ENCODE data around the gene TLE1.

TLE1 gene

DNA sequence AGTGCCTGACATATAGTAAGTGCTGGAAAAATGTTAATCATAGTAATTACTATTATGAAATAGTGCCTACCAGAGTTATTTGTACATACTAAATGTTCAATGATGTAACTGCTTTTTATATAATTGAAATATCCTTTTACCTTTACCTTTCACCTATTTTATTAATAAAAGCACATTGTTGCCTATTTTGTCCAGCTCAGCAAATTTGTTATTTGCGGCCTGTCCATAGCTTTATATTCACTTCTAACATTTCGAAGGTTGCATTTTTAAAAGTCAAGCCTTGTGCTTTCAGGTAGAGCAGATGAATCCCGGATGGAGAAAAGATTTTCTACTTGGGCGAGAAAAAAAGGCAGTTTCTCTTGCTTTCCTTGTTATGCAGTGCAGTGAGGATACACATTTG is 119.3 kb downstream of the TLE1 start:
- no peak for DNase-seq

DNA sequence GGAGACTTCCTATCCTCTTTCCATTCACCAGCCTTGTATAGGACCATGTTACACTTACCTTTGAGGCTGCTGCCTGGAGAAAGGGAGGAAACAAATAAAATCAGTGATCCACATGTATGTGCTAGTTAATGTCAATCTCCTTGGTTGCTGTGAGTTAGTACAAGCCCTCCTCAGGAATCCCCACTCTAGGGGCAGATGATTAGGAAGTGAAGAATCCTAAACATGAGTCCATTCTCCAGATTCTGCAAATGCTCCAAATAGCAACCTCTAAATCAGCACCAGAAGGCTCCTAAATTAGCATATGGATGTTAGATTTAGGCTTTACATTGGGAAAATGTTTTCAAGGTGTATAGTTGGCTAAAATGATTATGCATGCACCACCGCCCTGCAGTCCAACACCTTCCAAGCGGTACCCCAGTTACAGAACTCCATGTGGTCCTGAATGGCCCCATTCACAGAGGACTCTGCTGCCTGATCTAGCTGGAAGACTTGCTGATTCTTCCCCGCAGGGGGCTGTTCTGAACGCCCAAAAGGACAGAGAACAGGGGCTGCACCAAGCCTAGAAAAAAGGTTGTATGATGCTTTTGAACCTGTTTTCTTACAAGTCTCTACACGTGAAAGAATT is 123.2 kb downstream of the TLE1 start:
- DNase-seq = no peak

DNA sequence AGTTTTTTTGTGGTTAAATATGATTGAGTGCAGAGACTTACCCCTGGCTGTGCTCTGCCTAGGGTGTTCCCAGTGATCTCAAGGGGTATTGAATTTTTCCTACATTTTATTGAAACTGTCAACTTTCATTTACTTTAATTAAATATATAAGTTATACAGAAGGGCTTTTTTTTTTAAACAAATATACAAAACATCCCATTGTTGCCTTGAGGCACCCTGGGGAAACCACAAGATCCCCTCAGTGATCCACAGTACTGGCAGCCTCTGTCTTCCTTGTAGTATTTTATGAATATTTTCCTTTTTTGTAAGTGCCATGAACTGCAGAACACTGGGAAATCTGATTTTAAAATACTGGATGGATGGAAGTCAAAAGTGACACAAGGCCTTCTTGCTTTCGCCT is 123.7 kb downstream of the TLE1 start:
- DNase-seq = no peak

DNA sequence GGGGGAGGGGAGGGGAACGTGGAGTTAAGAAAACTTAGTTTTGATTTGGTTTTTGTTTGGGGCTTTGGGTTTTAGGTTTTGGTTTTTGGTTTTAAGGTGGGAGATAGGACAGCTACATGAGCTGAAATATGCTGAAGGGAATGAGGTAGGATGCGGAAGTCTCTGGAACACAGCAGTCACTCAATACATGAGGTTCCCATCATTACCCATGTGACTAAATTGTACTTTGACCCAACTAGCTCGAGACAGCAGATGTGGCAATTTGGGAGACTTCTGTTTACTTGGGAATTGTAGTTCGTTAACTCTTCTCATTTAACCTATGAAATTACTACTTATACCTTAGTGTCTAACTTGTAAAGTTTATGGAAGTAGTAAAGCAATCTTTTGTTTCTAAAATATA is 124.2 kb downstream of the TLE1 start:
- no peak for DNase-seq

DNA sequence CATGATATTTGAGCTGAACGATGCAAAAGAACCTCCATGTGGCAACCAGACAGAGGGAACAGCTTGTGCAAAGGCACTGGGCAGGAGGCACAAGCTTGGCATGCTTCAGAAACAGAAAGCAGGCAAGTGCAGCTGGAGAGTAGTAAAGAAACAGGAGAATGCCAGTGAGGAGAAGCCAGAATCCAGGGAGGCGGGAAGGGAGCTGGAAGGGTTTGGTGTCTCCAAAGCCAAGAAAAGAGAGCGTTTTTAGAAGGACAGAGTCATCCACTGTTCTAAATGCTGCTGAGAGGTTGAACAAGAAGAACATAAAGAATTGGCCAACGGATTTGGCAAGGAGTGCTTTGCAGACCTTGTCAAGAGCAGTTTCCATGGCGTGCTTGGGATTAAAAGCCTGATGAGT is 124.7 kb downstream of the TLE1 start:
- DNase-seq = no peak

DNA sequence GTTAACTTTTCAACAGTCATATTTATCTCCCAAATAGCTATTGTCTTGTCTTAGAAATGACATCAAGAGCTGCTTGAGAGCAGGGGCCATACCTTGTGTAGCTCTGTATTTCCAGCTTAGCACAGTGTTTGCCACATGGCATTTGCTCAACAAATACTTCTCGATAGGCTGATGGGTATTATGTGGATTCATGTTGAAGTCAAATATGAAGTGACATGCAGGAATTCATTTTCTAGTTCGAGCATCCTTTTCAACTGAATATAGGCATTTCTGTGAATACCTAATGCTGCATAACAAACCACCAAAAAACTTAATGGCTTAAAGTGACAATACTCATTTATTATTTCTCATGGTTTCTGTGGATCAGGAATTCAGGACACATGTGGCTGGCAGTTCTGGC is 125.6 kb downstream of the TLE1 start:
- DNase-seq = no peak

DNA sequence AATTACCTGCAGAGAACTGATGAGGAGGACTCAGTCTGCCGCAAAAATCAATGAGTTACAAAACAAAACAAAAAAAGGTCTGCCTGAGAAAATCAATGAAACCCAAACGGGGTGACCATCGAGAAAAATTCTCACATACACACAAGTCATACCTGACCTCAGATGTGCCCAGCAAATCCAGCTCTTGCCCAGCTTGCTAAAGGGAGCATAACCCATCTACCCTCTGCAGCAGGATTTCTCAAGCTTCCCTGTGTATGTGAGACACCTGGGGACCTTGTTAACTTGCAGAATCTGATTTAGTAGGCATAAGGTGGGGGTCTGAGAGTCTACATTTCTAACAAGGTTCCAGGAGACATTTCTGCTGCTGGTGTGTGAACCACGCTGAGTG is 126.3 kb downstream of the TLE1 start:
- DNase-seq = no peak

DNA sequence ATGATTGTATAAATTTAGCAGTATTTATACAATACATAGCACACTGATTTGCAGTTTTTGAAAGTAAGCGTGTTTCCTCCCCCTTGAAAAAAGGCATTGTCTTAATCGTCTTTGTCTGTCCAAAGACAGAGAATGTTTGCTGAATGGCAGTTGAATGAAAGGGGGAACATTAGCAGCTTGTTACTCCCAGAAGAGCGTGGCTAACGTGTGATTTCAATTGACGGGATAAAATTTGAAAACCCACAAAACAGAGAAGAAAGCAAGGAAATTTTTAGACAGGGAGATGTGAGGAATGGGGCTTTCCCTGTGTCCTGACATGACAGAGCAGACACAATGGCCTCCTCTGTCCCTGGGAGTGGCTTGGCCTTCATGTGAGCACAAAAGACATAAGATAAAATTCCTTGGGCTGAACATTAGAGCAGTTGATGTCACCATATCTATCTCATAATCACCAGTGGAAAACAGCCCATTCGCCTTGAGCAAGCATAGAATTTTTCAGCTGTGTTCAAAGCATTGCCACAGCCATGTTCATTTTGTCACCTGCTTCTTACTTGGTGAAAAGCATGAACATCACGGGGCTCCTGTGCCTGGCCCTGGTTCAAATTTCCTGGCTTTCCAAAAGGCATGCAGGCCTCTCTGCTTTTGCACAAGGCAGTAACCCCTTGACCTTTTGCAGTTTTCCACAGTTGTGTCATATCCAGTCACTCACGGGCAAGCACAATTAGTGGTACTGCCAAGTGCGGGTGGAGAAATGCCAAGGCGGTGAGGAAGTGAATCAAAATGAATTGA is 126.9 kb downstream of the TLE1 start:
- no peak for DNase-seq

DNA sequence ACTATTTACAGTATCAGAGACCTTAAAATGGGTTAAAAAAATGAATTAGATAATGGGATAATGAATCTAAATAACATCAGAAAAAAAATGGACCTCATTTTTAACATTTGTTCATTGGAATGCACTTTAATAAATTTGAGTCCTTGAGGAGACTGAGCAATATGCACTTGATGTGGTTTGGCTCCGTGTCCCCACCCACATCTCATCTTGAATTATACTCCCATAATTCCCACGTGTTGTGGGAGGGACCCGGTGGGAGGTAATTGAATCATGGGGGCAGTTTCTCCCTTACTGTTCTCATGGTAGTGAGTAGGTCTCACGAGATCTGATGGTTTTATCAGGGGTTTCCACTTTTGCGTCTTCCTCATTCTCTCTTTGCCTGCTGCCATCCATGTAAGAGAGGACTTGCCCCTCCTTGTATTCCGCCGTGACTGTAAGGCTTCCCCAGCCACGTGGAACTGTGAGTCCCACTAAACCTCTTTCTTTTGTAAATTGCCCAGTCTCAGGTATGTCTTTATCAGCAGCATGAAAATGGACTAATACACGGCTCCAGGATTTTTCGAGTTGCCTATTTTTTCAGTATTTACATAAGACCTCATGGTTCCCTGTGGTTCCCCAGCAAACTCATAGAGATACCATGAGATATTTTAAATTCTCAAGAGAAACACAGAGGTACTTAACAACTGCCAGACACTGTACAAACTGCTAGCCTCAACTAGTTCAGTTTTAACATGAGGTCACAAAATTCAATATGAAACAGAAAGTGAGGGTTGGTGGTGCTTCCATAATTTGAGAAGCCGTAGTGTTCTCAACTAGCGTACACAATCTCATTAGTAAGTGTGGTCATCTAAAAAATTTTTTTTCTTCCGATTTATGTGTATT is 128.3 kb downstream of the TLE1 start:
- DNase-seq = no peak

DNA sequence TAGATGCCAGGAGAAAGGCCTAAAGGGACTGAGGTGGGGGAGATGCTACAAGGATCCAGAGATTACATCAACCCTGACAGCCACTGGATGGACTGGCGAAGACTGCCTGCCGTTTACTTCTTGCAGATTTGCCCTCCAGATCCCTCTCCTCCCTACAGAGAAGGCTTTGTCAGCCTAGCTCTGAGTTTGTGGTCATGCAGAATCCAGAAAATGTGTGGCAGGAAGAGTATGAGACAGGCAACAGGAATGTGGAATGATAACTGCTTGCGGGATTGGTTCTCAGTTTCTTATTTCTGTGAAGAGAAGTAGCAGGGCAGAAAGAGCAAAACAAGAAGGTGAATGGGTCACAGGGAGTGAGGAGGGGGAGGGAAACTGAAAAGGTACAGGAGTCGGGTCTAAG is 129.6 kb downstream of the TLE1 start:
- DNase-seq = no peak

DNA sequence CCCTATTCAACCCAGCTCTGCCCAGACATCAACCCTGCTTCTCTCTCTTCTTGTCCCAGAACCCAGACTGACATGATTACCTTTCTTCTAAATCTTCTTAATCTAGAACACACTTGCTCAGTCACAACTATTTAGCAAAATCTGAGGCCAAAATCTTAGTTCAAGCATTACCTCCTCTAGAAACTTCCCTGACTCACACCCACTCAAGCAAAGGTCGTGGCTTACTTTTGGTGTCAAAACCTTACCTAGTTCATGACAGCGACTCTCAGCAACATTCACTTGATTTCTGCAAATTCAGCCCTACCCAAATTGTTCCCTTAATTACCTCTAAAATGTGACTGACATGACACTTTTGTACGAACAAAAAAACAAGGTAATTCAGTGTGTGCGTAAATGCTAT is 130.2 kb downstream of the TLE1 start:
- no peak for DNase-seq

DNA sequence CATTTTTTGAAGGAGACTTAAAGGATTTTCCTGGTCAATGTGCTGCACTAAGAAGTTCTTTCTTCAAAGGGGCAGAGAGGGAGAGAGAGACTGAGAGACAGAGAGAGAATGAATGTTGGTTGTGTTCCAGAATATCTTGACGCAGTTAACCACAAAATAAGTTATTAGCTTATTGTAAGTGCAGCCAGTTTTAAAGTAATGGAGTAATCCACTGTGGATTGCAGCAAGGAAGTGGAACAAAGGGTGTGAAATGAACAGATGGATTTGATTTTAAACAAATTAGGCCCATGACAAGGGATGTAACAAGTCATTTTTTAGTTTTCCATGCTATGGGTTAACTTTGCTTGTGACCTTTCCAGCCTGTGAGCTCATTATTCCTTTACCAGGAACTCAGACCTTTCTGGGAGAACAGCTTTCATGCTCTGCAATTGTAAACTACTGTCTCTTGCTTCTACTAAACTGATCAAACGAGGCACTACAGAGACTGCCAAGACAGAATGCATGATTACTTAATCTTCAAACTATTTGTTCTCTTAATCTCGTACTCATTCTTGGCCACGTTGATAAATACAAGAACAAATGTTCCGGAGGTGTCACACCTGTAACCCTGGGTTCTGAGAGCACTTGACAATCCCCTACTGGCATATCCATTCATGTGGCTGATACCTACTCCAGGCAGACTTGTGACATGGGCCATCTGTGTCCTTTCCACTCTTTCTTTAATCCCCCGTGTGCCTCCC is 131.1 kb downstream of the TLE1 start:
- no peak for DNase-seq

DNA sequence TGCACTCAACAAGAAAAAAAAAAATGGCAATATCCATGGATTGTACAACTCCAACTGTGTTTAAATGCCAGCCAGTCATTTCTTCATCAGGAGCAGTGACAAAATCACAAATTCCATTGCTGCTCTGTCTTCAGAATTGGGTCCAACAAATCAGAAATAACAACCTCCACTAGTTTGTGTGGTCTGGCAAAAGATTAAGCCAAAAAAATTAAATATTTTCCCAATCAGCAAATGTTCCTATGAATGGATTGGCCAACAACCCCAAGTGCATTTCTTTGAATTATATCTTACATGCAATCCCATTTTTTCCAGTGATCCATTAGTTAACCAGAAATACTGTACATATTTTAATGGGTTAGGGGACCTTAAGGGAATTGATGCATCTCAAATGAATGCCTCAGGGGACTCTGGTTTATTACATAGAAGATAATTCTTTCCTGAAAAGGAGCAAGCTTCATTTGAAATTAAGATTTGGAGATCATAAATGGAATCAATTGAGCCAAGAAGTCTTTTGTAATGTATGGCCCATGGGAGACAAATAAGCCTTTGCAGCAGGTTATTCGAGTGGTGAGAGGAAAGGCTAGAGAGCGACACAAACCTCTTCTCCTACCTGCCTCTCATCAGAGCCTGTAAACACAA is 131.8 kb downstream of the TLE1 start:
- no peak for DNase-seq

DNA sequence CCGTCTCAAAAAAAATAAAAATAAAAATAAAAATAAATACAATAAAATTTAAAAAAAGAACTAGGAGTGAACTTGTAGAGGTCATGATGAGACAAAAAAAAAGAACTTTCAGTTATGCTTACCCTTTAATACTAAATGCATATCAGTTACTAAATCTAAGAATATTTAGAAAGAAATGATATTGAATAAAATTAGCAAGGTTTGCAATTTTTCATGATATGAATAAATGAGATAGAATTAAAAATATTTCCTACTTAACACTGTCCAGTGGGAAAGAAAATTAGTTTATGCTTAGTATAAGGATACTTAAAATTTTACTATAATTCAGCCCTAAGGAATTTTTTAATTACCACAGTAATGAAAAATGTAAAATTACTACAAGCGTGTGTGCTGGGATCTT is 132.4 kb downstream of the TLE1 start:
- DNase-seq = no peak

DNA sequence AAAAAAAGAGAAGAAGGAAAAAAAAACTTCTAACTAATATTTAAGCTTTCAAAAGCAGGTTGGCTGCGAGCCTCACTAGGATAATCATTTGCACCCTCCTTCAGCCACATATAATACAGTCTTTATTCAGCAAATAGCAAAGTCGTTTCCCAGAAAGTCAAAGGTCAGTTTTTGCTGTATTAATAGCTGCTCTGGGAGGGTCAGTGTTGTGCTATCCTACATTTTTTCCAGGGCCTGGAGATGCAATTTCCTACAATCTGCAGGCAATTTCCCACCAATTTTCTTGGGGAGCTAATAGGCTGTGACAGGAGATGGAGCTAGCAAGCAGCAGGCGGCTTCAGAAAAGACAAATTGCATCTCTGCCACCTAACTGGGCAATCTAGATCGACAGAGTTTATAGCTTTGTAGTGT is 136.8 kb downstream of the TLE1 start:
- DNase-seq = no peak

DNA sequence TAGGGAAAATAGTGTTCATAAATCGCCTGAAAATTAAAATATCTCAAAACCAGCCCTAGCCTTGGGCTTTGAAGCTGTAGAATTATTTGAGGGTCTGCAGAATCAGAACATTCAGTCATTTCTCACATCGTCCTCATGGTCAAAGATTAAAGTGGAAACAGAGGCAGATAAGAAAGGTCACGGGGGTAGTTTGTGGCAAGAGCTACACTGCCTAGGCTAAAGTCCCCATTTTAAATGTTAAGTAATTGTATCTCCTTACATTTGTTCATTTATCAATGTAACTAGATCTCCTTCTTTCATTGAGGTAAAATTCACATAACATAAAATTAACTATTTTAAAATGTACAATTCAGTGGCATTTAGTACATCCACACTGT is 139.2 kb downstream of the TLE1 start:
- no peak for DNase-seq

DNA sequence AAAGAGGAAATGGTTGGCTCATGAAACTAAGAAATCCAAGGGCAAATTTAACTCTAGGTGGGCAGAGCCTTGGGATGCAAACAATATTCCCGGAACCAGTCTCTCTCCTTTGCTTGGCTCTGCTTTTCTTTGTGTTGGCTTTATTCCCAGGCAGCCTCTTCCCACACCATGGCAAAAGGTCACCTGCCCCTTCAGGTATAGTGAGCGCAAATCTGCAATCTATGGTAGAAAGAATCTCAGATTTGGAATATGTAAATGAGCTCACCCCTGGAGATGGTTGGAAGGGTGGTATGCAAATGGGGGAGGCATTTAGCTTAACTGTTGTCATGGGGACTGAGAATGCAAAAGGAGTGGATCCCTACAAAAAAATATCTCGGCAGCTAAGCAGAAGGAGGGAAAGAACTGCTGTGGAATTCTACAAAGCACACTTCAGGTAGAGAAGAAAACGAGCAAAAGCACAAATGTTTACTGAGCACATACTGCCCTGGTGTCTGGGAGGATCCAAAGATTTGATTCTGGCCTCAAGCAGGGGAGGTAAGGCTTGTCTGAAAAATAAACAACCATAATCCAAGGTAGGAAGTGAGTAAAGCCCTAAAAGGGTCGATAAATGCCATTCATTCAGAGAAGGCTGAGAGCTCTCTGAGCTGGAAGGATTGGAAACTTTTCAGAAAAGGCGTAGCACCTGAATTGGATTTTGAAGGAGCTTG is 139.7 kb downstream of the TLE1 start:
- no peak for DNase-seq

DNA sequence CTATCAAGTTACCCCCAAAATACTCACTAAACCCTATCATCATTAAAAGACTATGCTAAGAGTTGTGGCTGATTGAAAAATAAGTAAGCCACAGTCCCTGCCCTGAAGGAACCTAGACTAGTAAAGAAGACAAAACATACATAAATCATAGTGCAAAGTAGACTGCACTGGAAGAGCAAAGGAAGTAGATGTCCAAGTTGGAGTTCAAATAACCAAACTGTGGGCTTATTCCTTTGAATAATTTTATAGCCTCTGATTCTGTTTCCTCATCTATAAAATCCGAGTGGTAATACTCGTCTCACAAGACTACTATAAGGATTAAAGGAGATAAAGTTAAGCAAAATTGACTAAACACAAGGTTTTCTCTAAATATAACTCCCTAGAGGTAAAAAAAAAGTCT is 140.4 kb downstream of the TLE1 start:
- no peak for DNase-seq

DNA sequence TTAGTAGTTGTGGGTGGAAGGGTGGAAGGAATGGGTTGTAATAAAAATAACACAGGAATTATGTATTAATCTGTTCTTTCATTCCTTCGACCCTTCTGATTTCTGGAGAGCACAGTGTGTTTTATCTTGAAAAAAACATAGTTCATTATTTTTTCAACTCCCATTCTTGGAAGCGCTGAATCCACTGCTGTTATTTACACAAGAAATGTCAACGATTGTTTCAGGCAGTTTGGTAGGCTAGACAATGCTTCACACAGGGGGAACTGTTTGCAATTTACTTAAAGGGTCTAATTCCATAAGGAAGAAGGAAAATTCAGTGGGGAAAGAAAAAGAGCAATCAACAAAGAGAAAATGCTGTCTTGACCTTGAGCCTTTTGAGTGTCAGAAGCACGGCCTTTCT is 142.9 kb downstream of the TLE1 start:
- DNase-seq = no peak

DNA sequence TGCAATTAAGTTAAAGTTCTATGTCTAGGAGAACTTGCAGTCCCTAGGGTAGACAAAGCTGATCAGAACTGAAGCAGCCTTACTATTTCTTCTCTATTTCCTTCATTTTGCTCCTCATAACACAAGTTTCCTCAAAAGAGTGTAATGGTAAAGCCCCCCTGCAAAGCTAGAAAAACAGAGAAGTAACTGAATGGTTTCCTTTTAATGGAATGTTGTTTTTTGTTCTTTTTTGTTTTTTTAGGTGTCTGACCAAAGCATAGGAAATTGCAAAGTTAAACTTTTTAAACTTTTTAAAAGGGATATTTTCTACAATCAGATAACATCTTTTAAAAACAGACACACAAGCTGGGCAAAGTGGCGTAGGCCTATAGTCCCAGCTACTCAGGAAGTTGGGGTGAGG is 145.7 kb downstream of the TLE1 start:
- no peak for DNase-seq

DNA sequence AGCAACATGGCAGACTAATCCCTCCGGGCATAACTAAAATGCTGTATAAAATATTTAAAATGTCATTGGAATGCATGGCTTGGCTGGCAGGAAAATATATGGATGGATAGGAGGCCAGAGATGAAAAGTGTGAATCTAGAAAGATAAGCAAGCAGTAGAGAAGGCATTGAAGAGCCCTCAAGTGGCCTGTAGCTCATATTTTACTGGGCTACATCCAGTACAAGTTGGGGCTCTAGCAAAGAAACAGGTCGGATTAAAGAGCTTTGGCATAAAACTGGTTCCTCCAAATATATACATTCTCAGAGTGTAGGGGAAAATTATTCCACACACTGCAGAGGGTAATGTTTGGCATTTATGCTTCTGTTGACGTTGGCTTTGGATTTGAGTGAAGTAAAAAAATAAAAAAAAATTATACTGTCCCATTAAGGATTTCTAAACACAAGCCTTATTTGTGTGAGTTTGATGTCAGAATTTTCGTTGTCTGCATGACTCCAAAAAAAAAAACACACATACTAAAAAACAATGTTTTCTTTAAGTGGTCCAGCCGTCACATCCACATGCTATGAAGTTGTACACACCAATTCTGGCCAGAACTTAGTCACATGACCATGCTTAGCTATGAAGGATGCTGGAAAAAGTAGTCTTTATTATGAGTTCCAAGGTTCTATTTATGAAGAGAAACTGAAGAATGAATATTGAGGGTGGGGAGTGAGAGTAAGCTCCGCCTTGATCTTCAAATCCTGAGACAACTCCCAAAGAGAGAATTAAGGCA is 147.0 kb downstream of the TLE1 start:
- DNase-seq = no peak
